Measurements from ENCODE around the gene PRSS57. TPM values are rescaled to one million over a fixed set of nuclear protein-coding genes. Genes with fewer than 3 reads are reported as not detected.
"Not testable (repeated sequence)": the region's sequence is repeated elsewhere in the genome, so short reads cannot be mapped to it uniquely, and the experiment has no call there.

PRSS57 gene
- polyA plus RNA-seq, 1 donor = 1.1 TPM

GRCh38 chr19:734716-735115 is 39.5 kb upstream of the PRSS57 start:
- H3K36me3 ChIP-seq (ENCODE audit: control insufficient read depth, insufficient read depth, low read length) = peaks cover 5% of the 10 kb centered on the region
- WGBS (ENCODE audit: insufficient coverage, low lambda C conversion rate) = no CpG with 5 or more reads among the region's 13 CpGs
- no peaks in the 10 kb centered on the region for H3K27me3 ChIP-seq (ENCODE audit: control insufficient read depth, insufficient read depth, low read length)
- peaks cover 39% of the 10 kb centered on the region for H3K4me1 ChIP-seq (ENCODE audit: control insufficient read depth, insufficient read depth, low read length)
- no peak overlapping the region for H3K27ac ChIP-seq (ENCODE audit: low read length)
- no peak for DNase-seq
- H3K9me3 ChIP-seq (ENCODE audit: control insufficient read depth, low read depth, low read length) = peaks cover 6% of the 10 kb centered on the region
- no peak overlapping the region for H3K4me3 ChIP-seq (ENCODE audit: low read length)

GRCh38 chr19:732148-733069 is 37.2 kb upstream of the PRSS57 start:
- H3K4me3 ChIP-seq (ENCODE audit: low read length) = no peak overlapping the region
- DNase-seq = no peak
- no peaks in the 10 kb centered on the region for H3K27me3 ChIP-seq (ENCODE audit: control insufficient read depth, insufficient read depth, low read length)
- peaks cover 8% of the 10 kb centered on the region for H3K36me3 ChIP-seq (ENCODE audit: control insufficient read depth, insufficient read depth, low read length)
- peaks cover 18% of the 10 kb centered on the region for H3K4me1 ChIP-seq (ENCODE audit: control insufficient read depth, insufficient read depth, low read length)
- no CpG with 5 or more reads among the region's 24 CpGs for WGBS (ENCODE audit: insufficient coverage, low lambda C conversion rate)
- no peak overlapping the region for H3K27ac ChIP-seq (ENCODE audit: low read length)
- peaks cover 6% of the 10 kb centered on the region for H3K9me3 ChIP-seq (ENCODE audit: control insufficient read depth, low read depth, low read length)

- no peaks in the 10 kb centered on the region for H3K27me3 ChIP-seq (ENCODE audit: control insufficient read depth, insufficient read depth, low read length)
- H3K4me1 ChIP-seq (ENCODE audit: control insufficient read depth, insufficient read depth, low read length) = peaks cover 9% of the 10 kb centered on the region
- no peak overlapping the region for H3K27ac ChIP-seq (ENCODE audit: low read length)
- H3K36me3 ChIP-seq (ENCODE audit: control insufficient read depth, insufficient read depth, low read length) = peaks cover 7% of the 10 kb centered on the region
- no peak overlapping the region for H3K4me3 ChIP-seq (ENCODE audit: low read length)
- peaks cover 2% of the 10 kb centered on the region for H3K9me3 ChIP-seq (ENCODE audit: control insufficient read depth, low read depth, low read length)
- WGBS (ENCODE audit: insufficient coverage, low lambda C conversion rate) = no CpG with 5 or more reads among the region's 16 CpGs
- no peak for DNase-seq
These were observed 35.7 kb upstream of the PRSS57 start for GRCh38 chr19:731000-731399.

GRCh38 chr19:729965-730668 is 34.9 kb upstream of the PRSS57 start:
- Histone ChIP-seq H3K27me3 (ENCODE audit: control insufficient read depth, insufficient read depth, low read length) (no peaks in the 10 kb centered on the region), H3K4me1 (ENCODE audit: control insufficient read depth, insufficient read depth, low read length) (peaks cover 5% of the 10 kb centered on the region), H3K9me3 (ENCODE audit: control insufficient read depth, low read depth, low read length) (no peaks in the 10 kb centered on the region), H3K36me3 (ENCODE audit: control insufficient read depth, insufficient read depth, low read length) (peaks cover 7% of the 10 kb centered on the region), H3K4me3 (ENCODE audit: low read length) (no peak overlapping the region), H3K27ac (ENCODE audit: low read length) (no peak overlapping the region)
- 100% methylated on average over 3 of the region's 14 CpGs for WGBS (ENCODE audit: insufficient coverage, low lambda C conversion rate)
- no peak for DNase-seq

GRCh38 chr19:729564-729963 is 34.3 kb upstream of the PRSS57 start:
- H3K4me1 ChIP-seq (ENCODE audit: control insufficient read depth, insufficient read depth, low read length); H3K27me3 ChIP-seq (ENCODE audit: control insufficient read depth, insufficient read depth, low read length); DNase-seq; H3K36me3 ChIP-seq (ENCODE audit: control insufficient read depth, insufficient read depth, low read length); H3K27ac ChIP-seq (ENCODE audit: low read length); H3K4me3 ChIP-seq (ENCODE audit: low read length); H3K9me3 ChIP-seq (ENCODE audit: control insufficient read depth, low read depth, low read length): not testable (repeated sequence)
- no CpG with 5 or more reads among the region's 15 CpGs for WGBS (ENCODE audit: insufficient coverage, low lambda C conversion rate)

GRCh38 chr19:728011-728410 is 32.8 kb upstream of the PRSS57 start:
- no peak overlapping the region for H3K4me3 ChIP-seq (ENCODE audit: low read length)
- no CpG with 5 or more reads among the region's 26 CpGs for WGBS (ENCODE audit: insufficient coverage, low lambda C conversion rate)
- DNase-seq = no peak
- H3K27me3 ChIP-seq (ENCODE audit: control insufficient read depth, insufficient read depth, low read length) = no peaks in the 10 kb centered on the region
- H3K9me3 ChIP-seq (ENCODE audit: control insufficient read depth, low read depth, low read length) = no peaks in the 10 kb centered on the region
- H3K4me1 ChIP-seq (ENCODE audit: control insufficient read depth, insufficient read depth, low read length) = peaks cover 2% of the 10 kb centered on the region
- H3K36me3 ChIP-seq (ENCODE audit: control insufficient read depth, insufficient read depth, low read length) = peaks cover 6% of the 10 kb centered on the region
- H3K27ac ChIP-seq (ENCODE audit: low read length) = peak overlapping the region; percentile 26

GRCh38 chr19:726993-727956 is 32.0 kb upstream of the PRSS57 start:
- WGBS (ENCODE audit: insufficient coverage, low lambda C conversion rate) = no CpG with 5 or more reads among the region's 43 CpGs
- DNase-seq = no peak
- no peaks in the 10 kb centered on the region for H3K27me3 ChIP-seq (ENCODE audit: control insufficient read depth, insufficient read depth, low read length)
- H3K36me3 ChIP-seq (ENCODE audit: control insufficient read depth, insufficient read depth, low read length) = peaks cover 6% of the 10 kb centered on the region
- H3K4me3 ChIP-seq (ENCODE audit: low read length) = no peak overlapping the region
- peaks cover 6% of the 10 kb centered on the region for H3K4me1 ChIP-seq (ENCODE audit: control insufficient read depth, insufficient read depth, low read length)
- H3K27ac ChIP-seq (ENCODE audit: low read length) = peak overlapping the region; percentile 26
- H3K9me3 ChIP-seq (ENCODE audit: control insufficient read depth, low read depth, low read length) = no peaks in the 10 kb centered on the region

- no peak overlapping the region for H3K27ac ChIP-seq (ENCODE audit: low read length)
- peaks cover 6% of the 10 kb centered on the region for H3K36me3 ChIP-seq (ENCODE audit: control insufficient read depth, insufficient read depth, low read length)
- peaks cover 7% of the 10 kb centered on the region for H3K4me1 ChIP-seq (ENCODE audit: control insufficient read depth, insufficient read depth, low read length)
- no peak overlapping the region for H3K4me3 ChIP-seq (ENCODE audit: low read length)
- no peaks in the 10 kb centered on the region for H3K9me3 ChIP-seq (ENCODE audit: control insufficient read depth, low read depth, low read length)
- DNase-seq = no peak
- H3K27me3 ChIP-seq (ENCODE audit: control insufficient read depth, insufficient read depth, low read length) = peaks cover 4% of the 10 kb centered on the region
- no CpG with 5 or more reads among the region's 13 CpGs for WGBS (ENCODE audit: insufficient coverage, low lambda C conversion rate)
These were observed 30.3 kb upstream of the PRSS57 start for GRCh38 chr19:725461-726089.

GRCh38 chr19:723714-724113 is 28.5 kb upstream of the PRSS57 start:
- peaks cover 13% of the 10 kb centered on the region for H3K27me3 ChIP-seq (ENCODE audit: control insufficient read depth, insufficient read depth, low read length)
- peaks cover 6% of the 10 kb centered on the region for H3K9me3 ChIP-seq (ENCODE audit: control insufficient read depth, low read depth, low read length)
- no CpG with 5 or more reads among the region's 18 CpGs for WGBS (ENCODE audit: insufficient coverage, low lambda C conversion rate)
- peaks cover 17% of the 10 kb centered on the region for H3K4me1 ChIP-seq (ENCODE audit: control insufficient read depth, insufficient read depth, low read length)
- H3K27ac ChIP-seq (ENCODE audit: low read length) = no peak overlapping the region
- no peak overlapping the region for H3K4me3 ChIP-seq (ENCODE audit: low read length)
- peaks cover 6% of the 10 kb centered on the region for H3K36me3 ChIP-seq (ENCODE audit: control insufficient read depth, insufficient read depth, low read length)
- DNase-seq = no peak
